ENCODE results near the gene VPS36.
"Not testable (repeated sequence)": the region's sequence is repeated elsewhere in the genome, so short reads cannot be mapped to it uniquely, and the experiment has no call there.

DNA sequence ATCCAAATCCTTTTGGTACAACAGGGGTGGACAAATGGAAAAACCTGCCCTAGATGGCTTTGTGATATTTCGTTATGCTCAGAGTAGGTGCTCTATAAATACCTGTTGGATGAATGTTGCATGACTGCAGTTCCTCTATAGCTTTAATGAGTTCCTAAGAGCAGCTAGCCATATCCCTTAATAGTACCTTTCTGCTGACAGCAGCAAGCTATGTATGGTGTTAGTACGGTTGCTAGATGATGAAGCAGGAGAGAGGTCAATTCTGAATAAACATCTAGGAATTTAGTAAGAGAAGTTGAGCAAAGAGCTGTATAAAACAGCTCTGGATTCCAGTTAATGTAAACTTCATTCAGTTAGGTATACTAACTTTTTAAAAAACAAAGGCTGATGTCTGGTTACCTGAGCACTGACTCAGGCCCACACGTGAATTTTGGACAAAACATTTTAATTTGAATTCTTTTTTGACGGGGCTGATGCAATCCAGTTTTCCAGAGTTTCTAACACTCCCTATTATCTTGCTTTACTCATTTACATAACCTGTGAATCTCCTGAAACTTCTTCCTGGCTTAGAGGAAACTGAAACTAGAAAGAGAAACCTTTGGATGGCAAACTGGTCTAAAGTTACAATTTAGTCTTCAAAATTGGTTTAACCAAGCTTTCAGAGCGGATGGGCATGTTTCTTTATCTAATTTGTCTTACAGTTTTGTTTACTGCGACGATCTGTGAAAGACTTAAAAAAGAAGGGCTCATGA is 30.4 kb upstream of the VPS36 start:
- TF ChIP-seq, protein P1, sequence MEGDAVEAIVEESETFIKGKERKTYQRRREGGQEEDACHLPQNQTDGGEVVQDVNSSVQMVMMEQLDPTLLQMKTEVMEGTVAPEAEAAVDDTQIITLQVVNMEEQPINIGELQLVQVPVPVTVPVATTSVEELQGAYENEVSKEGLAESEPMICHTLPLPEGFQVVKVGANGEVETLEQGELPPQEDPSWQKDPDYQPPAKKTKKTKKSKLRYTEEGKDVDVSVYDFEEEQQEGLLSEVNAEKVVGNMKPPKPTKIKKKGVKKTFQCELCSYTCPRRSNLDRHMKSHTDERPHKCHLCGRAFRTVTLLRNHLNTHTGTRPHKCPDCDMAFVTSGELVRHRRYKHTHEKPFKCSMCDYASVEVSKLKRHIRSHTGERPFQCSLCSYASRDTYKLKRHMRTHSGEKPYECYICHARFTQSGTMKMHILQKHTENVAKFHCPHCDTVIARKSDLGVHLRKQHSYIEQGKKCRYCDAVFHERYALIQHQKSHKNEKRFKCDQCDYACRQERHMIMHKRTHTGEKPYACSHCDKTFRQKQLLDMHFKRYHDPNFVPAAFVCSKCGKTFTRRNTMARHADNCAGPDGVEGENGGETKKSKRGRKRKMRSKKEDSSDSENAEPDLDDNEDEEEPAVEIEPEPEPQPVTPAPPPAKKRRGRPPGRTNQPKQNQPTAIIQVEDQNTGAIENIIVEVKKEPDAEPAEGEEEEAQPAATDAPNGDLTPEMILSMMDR (IDR thresholded peaks at IDR 0.05), result not testable (repeated sequence)
- TF ChIP-seq POLR2A (IDR thresholded peaks at IDR 0.05), result not testable (repeated sequence)

Measured in lower leg skin (tissue), 3 donors.